KOPT-K1 (cell line): ENCODE measurements around the gene SPTLC1.
"Not testable (repeated sequence)": the region's sequence is repeated elsewhere in the genome, so short reads cannot be mapped to it uniquely, and the experiment has no call there.

Experiments used
- H3K27ac ChIP-seq: fragments of 200-600 bp; sonication (generic); 2 replicates; pipeline ENCODE4 v1.5.1; 2016; ENCODE audit warnings: antibody characterized with exemption, mild to moderate bottlenecking, low read depth, low read length; ENCODE audit not compliant: poor library complexity, severe bottlenecking
- H3K36me3 ChIP-seq: fragments of 200-600 bp; sonication (generic); 2 replicates; pipeline ENCODE4 v1.5.1; 2017; ENCODE audit warnings: antibody characterized with exemption, mild to moderate bottlenecking, low read length, moderate library complexity; ENCODE audit not compliant: insufficient read depth
- H3K9me3 ChIP-seq: fragments of 200-600 bp; sonication (generic); 2 replicates; pipeline ENCODE4 v1.5.1; 2017; ENCODE audit warnings: antibody characterized with exemption, low read length, mild to moderate bottlenecking; ENCODE audit not compliant: insufficient read depth, poor library complexity, severe bottlenecking

SPTLC1 gene

DNA sequence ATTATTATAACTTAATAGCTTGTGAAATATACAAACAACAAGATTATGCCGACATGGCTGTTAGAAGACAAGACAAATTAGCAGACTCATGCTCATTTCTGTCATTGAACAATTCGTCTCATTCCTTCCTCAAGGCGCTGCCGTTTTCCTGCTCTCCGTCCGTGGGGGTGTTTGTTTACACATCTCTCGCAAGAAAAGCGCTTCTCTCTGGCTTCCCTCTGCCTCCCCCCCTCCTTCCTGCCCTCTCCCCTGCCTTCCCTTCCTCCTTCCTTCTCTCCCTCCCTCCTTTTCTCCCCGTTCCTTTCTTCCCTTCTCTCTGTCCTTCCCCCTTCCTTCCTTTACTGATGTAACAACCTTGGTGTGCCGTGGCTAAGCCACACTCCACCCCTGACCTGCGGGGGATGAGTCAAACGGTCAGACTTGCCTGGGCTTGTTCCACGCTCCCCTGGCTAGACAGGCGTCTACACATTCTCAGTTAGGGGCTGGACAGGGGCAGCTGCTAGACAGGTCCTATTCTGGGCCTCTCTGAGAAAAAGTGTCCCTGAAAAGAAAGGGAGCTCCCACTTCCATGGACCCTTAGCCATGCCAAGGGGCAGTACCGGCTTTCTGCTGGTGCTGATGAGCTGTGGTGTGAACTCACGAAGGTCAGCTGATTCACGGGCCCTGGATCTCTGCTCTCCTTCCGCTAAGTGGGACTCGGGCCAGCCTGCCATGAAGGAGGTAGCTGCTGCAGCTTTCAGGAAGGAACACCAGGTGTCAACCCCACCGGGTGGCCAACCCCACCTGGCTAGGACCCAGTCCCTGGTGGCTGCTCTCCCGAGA lies 32.0 kb upstream of the SPTLC1 start:
- Histone ChIP-seq H3K27ac (no peak overlapping the region), H3K36me3 (no peaks in the 10 kb centered on the region), H3K9me3 (no peaks in the 10 kb centered on the region)

DNA sequence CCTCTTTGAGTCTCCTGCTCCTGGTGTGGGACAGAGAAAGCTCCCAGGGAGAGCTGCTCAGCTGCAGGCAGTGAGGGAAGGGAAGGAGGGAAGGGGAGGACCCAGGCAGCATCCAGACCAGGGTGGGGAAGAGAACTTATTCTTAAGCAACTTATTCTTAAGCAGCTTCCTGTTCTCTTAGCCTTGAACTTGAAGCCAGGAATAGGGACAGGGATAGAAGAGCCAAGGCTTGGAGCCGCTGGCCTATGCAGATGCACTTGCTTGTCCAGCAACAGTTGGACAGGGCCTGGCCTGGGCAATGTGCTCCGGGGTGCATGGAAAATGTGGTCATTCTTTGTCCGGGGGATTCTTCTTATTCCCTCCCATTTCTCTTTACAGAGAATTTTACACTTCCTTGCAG lies 31.4 kb upstream of the SPTLC1 start:
- Histone ChIP-seq H3K36me3 (no peaks in the 10 kb centered on the region), H3K27ac (no peak overlapping the region), H3K9me3 (no peaks in the 10 kb centered on the region)

DNA sequence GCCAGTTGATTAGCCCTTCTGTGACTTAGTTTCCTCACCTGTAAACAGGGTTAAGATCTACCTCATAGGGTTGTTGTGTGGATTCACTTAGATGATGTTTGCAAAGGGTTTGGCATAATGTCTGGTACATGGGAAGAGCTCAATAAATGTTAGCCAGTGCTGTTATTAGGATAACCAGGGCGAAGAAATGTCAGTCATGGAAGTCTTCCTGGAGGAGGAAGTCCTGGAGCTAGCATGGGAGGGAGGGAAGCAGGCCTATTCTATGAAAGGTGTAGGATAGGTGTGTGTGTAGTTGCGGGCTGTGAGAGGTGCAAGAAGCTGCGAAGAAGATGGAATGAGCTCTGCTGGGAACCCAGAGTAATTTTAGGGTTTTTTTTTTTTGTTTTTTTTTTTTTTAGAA lies 30.6 kb upstream of the SPTLC1 start:
- H3K27ac ChIP-seq, H3K36me3 ChIP-seq, H3K9me3 ChIP-seq: not testable (repeated sequence)

DNA sequence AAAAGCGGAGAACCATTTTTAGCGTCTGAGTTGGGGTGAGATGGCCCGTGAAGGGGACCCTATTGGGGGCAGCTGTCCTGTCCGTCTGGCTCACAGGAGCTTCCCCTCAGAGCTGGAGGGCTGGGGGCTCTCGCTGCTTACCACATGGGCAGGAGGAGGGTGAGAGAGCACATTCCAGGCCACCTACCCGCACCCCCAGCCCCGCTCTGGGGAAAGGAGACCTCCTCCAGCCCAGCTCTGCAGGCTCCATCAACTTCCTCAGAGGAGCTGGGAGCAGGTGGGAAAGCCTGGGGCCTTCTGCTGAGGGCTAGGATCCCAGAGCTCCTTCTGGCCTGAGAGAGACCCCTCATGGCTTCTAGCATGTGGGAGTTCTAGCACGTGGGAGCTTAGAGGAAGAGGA lies 27.1 kb upstream of the SPTLC1 start:
- no peak overlapping the region for H3K27ac ChIP-seq
- H3K36me3 ChIP-seq: no peaks in the 10 kb centered on the region
- H3K9me3 ChIP-seq: no peaks in the 10 kb centered on the region

DNA sequence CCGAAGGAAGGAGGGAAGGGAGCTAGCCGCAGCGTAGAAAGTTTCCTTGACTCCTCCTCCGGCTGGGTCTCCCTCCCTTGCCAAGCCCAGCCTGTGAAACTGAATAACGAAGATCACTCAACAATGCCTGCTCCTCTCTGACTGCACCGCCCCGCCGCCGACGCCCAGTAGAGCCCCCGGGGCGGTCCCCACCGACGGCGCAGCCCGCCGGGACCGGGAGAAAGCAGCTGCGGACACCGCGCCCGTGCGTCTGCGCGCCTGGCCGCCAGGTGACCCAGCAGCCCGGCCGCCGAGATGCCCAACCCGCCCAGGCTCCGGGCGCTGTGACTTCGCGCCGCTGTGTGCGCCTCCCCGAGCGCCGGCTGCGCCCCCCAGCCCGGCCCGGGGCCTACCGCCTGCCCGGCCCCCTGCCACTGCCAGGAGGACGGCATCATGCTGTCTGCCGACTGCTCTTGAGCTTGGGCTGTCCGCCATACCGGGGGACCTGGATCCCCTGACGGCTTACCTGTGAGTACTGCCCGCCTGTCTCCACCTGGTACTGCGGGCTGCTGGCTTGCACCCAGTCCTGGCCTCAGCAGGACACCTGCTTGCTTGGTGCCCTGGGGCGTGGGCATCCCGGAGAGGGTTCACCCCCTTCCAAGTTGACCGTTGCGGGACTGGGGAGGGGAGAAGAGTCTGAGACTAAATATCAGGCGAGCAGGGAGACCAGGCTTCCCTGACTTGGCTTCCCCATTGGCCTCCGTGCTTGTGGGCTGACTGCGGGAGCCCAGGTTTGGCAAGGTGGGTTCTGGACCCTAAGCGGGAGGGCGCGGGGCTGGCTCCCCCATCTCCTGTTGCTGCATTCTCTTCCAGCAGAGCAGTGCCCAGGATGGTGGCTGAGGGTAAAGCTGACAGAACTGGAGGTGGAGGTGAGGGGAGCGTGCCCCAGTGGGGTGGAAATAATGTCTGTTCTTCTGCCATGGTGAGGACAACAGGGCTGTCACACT lies 26.2 kb upstream of the SPTLC1 start:
- no peaks in the 10 kb centered on the region for H3K36me3 ChIP-seq
- H3K27ac ChIP-seq: no peak overlapping the region
- H3K9me3 ChIP-seq: no peaks in the 10 kb centered on the region

DNA sequence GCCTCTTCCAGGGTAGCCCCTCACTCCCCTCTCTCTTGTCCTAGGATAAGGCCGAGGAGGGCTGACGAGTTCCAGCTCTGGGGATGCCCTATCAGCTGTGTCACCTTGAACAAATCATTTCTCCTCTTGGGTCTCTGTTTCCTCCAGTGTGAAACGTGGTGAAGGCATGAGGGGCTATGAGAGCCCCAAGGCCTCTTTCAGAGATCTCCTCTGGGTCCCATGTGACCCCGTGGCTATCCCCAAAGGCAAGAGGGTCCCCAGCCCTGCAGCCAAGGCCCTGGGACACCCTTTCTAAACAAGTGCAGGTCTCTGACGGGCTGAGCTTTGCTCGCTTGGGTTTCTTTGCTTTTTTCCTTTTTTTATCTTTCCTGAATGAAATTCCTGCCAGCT lies 25.5 kb upstream of the SPTLC1 start:
- Histone ChIP-seq H3K36me3 (no peaks in the 10 kb centered on the region), H3K27ac (no peak overlapping the region), H3K9me3 (no peaks in the 10 kb centered on the region)

DNA sequence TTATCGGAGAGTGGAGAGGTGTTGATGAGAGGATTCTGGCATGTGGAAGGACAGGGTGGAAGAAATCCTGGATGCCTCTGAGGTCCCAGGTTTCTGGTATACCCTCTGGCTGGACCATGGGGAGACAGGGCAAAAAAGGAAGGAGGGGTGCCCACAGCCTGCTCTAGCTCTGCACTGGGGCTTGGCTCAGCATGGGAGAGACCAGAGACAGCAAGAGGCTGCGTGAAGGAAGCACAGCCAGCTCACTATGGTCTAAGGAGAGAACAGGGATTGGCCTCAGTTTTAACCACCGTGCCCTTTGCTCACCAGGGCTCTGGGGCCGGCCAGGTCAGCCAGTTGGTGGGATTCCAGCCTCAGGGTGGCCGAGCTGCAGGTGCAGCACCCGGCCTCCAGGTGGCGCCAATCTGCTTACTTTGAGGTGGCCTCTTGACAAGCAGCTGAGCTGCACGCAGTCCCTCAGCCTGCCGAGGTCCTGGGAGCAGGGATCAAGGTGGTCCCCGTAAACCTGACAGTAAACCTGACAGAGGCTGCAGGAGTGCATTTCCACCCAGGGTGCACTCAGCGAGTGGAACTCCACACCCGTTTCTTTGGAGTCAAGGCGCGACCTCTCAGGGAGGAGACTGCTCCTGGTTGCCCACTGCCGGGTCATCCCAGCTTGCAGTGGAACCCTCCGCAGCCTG lies 25.0 kb upstream of the SPTLC1 start:
- Histone ChIP-seq H3K36me3 (no peaks in the 10 kb centered on the region), H3K9me3 (no peaks in the 10 kb centered on the region), H3K27ac (no peak overlapping the region)

DNA sequence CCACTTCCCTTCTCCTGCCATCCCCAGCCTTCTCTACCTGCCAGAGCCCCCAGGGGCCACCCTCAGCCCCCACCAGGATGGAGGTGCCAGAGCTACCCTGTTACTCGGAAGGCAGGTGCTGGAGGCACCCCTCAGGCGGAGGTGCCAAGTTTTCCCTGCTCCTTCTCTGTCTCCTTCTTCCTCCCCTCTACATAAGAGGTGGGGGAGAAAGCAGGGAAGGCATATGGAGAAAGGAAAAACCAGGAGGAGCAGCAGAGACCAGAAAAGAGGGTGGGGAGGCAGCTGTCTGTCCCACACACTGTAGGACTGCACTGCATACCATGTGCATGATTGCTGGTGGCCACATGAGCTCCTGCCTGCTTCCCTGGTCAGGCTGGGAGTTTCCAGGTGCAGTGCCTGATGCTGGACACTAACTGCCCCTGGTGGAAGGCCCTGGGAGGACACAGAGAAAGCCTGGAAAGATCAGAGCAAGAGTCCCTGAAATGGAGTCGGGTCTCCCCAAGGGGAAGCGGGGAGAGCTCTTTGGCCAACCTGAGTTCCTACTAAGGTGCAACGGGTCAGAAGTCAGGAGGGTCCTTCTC lies 23.8 kb upstream of the SPTLC1 start:
- H3K27ac ChIP-seq, H3K36me3 ChIP-seq, H3K9me3 ChIP-seq: not testable (repeated sequence)

DNA sequence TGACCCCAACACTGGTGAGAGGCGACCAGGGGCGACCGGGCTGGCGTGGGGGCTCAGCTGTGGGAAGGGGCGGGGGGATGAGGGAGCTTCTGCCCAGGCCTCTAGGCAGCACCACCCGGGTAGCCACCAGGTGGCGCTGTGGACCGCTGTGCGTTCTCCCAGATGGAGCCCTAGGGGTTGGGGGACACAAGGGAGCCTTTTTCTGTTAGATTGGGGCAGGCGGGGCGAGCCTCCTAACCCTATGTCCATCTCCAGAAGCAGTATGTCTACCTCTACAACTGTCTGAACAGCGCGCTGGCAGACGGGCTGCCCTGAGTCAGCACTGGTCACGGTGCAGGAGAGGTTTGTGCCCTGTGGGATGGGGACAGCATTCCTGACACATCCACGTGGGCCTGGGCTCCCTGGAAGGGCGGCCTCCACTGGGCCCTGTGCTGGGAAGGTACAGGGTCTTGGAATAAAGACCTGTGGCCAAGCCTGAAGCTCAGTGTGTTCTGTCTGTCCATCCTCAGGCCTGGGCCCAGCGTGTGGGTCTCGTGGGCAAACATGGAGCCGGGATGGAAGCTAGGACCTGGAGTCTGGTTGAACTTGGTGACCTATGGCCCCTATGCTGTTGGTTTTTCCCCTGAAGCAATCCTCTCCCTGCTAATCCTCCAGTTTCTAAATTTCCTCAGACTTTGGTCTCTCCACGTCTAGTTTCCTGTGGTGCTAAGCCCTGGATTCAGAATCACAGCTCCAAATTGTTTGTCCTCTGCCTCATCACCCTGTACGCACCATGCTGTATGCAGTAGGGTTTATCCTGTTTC lies 23.1 kb upstream of the SPTLC1 start:
- Histone ChIP-seq H3K9me3 (no peaks in the 10 kb centered on the region), H3K27ac (no peak overlapping the region), H3K36me3 (no peaks in the 10 kb centered on the region)

DNA sequence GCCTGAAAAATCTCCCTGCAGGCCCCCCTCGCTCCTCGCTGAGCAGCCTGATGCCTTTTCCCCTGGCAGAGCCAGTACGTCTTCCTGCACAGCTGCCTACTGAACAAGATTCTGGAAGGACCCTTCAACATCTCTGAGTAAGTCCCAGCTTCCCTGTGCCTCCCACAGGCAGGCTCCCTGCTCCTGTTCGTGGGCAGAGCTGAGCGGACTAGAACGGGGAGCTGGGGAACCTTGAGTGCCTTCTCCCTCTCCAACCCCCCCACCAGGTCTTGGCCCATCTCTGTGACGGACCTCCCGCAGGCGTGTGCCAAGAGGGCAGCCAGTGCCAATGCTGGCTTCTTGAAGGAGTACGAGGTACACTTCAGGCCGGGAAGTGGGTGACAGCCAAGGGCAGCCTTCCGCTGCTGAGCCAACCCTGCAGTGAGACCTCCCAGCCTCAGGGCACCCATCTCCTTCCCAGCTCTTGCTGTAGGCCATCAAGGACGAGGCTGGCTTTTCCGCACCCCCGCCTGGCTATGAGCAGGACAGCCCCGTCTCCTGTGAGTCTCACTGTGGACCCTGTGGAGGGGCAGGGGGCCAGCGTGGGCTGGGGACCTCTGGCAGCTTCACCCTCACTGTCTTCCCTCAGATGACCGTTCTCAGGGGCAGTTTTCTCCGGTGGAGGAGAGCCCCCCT lies 21.1 kb upstream of the SPTLC1 start:
- H3K27ac ChIP-seq: no peak overlapping the region
- H3K9me3 ChIP-seq: no peaks in the 10 kb centered on the region
- H3K36me3 ChIP-seq: no peaks in the 10 kb centered on the region

DNA sequence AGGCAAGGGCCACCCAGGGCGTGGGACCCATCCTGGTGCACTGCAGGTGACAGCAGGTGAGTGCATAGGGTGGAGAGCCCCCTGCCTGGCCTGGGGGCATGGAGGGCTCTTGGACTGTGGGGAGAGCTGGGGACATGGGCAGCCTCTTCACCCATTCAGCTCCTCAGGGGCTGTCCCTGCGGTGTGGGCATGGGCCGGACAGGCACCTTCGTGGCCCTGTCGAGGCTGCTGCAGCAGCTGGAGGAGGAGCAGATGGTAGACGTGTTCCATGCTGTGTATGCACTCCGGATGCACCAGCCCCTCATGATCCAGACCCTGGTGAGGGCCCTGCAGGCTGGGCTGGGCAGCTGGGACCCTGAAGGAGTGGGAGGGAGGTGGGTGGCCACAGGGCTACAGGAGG lies 20.4 kb upstream of the SPTLC1 start:
- H3K9me3 ChIP-seq: no peaks in the 10 kb centered on the region

DNA sequence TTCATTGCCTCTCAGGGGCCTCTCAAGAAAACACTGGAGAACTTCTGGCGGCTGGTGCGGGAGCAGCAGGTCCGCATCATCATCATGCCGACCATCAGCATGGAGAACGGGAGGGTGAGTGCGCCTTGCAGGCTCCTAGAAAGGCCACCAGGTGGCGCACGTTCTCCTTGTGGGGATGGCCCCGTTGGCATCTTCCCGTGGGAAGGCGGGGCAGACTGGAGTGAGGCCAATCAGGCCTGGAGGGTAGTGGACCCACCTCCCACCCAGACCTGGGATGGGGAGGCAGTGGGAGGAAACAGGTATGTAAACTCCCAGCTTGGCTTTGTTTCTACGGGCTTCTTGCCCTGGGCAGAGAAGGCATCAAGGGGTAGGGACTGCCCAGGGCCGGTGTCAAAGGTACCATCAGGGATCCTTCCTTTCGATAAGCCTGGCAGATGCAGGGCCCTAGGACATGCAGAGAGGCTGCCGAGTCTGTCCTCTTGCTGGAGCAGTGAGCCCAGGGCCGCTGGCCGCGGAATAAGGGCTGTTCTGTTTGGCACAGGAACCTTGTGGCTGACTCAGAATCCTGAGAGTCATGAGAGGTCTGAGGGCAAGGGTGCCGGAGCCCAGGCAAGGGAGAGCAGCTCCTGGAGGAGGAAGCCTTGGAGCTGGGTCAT lies 18.9 kb upstream of the SPTLC1 start:
- no peaks in the 10 kb centered on the region for H3K9me3 ChIP-seq
- no peak overlapping the region for H3K27ac ChIP-seq

More for the DNA sequence above, 20.4 kb upstream of the SPTLC1 start:
- Histone ChIP-seq H3K36me3 (no peaks in the 10 kb centered on the region), H3K27ac (no peak overlapping the region)

DNA sequence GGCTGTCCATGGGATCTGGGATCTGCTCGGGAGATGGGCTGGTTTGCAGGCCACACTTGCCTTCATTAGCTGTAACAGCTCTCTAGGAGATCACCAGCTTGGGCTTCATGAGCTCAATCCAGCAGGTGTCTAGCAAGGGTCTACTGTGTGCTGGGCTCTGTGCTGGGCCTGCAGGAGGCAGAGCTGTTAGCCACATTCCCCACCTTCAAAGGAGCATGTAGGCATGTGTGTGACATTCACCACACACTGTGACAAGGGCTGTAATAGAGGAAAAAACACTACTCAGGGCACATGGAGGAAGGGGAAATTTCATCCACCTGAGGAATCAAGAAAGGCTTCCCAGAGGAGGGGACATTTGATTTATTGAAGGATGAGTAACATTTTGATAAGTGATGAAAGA lies 17.7 kb upstream of the SPTLC1 start:
- H3K9me3 ChIP-seq, H3K27ac ChIP-seq, H3K36me3 ChIP-seq: not testable (repeated sequence)

More for the DNA sequence above, 18.9 kb upstream of the SPTLC1 start:
- H3K36me3 ChIP-seq: no peaks in the 10 kb centered on the region
